Epithelial cell of esophagus (primary cell): ENCODE measurements around the gene MYH11.

ENCODE experiments used
- DNase-seq: peaks from one replicate; pipeline ENCODE4 v3.0.0; 2010; ENCODE audit warnings: low read depth
- H3K4me3 ChIP-seq: 2 replicates; pipeline ENCODE4 v1.5.1; 2011; ENCODE audit warnings: mild to moderate bottlenecking, low read length, control low read depth
- TF ChIP-seq, protein P1 (sequence below): IDR thresholded peaks from 2 replicates; pipeline ENCODE4 v1.5.1; 2011; ENCODE audit warnings: low read depth, mild to moderate bottlenecking, low read length, control low read depth, inconsistent platforms; ENCODE audit not compliant: insufficient read depth; ENCODE audit errors: missing control alignments

The MYH11 gene

DNA sequence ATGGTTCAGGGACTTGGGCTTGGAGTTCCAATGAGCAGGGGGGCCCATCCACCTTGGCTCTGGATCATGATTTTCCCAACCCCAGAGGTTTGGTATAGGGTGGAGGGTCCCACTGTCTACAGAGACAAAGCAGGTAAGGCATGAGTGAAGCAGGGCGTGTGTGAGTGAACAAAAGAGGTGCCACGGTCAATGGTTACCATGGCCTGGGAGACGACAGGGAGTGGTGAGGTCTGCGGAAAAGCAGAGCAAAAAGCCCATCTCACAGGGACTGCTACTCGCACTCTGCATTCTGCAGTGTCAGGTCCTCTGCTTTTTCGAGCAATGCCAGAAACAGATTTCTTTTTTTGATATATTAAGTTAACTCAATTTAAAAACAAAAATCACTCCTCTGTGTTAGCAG is 24.6 kb downstream of the MYH11 start:
- H3K4me3 ChIP-seq, result no peak overlapping the region
- TF ChIP-seq, protein P1, sequence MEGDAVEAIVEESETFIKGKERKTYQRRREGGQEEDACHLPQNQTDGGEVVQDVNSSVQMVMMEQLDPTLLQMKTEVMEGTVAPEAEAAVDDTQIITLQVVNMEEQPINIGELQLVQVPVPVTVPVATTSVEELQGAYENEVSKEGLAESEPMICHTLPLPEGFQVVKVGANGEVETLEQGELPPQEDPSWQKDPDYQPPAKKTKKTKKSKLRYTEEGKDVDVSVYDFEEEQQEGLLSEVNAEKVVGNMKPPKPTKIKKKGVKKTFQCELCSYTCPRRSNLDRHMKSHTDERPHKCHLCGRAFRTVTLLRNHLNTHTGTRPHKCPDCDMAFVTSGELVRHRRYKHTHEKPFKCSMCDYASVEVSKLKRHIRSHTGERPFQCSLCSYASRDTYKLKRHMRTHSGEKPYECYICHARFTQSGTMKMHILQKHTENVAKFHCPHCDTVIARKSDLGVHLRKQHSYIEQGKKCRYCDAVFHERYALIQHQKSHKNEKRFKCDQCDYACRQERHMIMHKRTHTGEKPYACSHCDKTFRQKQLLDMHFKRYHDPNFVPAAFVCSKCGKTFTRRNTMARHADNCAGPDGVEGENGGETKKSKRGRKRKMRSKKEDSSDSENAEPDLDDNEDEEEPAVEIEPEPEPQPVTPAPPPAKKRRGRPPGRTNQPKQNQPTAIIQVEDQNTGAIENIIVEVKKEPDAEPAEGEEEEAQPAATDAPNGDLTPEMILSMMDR, result no peak
- DNase-seq, result no peak

DNA sequence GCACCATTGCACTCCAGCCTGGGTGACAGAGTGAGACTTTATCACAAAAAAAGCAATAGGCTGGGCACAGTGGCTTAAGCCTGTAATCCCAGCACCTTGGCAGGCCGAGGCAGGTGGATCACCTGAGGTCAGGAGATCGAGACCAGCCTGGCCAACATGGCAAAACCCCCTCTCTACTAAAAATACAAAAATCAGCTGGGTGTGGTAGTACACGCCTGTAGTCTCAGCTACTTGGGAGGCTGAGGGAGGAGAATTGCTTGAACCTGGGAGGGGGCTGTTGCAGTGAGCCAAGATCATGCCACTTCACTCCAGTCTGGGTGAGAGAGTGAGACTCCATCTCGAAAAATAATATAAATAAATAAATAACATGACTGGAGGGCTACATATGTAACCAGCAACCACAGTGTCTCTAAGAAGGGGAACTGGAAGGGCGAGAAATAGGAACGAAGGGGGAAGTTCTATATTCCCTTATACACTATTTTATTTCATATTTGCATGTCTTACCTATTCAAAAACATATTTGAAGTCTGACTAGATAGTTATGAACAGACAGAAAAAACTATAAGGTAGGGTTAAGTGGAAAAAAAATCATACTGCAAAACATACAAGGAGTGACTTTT is 25.9 kb downstream of the MYH11 start:
- no peak overlapping the region for H3K4me3 ChIP-seq
- TF ChIP-seq, protein P1, result no peak
- no peak for DNase-seq

DNA sequence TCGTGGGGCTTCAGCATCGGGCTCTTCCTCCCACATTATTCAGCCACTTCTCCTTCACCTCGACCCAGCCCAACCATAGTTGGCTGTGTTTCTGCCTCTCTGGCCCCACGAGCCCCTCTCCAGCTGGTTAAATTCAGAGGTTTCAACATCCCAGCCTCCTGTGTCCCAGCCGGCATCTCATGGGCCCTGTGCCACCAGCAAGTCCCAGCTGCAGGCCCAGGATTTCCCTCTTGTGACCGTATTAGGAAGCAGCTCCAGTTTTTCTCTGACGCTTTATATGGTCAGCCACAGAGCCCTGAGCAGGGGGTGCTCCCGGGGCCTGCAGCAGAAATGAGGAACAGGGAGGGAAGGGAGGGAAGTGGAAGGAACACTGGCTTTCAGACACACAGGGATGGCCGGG is 27.4 kb downstream of the MYH11 start:
- TF ChIP-seq, protein P1, result no peak
- no peak overlapping the region for H3K4me3 ChIP-seq
- DNase-seq, result no peak

GRCh38 chr16:15827709-15828343 is 29.0 kb downstream of the MYH11 start:
- TF ChIP-seq, protein P1, result no peak
- no peak overlapping the region for H3K4me3 ChIP-seq
- no peak for DNase-seq

GRCh38 chr16:15827299-15827698 is 29.5 kb downstream of the MYH11 start:
- no peak for DNase-seq
- TF ChIP-seq, protein P1, result no peak
- no peak overlapping the region for H3K4me3 ChIP-seq

GRCh38 chr16:15825750-15826305 is 31.0 kb downstream of the MYH11 start:
- DNase-seq, result no peak
- H3K4me3 ChIP-seq, result no peak overlapping the region
- TF ChIP-seq, protein P1, result no peak
